K562 (cell line): ENCODE data around the gene ORMDL2. TPM values are rescaled to one million over a fixed set of nuclear protein-coding genes. Genes with fewer than 3 reads are reported as not detected.

ENCODE experiments used
- ATAC-seq: fragments of 200-7000 bp; cut with Tn5 transposase; 3 replicates; pipeline ENCODE4 v1.9.1; 2020; ENCODE audit warnings: moderate library complexity
- BruUV-seq: library from RNA; stranded (reverse); fragments of 400-500 nt; replicated peaks from 2 replicates; lab custom pipeline; 2021; lab: Mats Ljungman, UMichigan
- CTCF ChIA-PET: fragments of 300-600 bp; formaldehyde crosslinking; extraction: SDS; loops from one replicate; lab custom pipeline; 2021; ENCODE audit warnings: low intra/inter-chr PET ratio; lab: Yijun Ruan, JAX
- POLR2A ChIA-PET: fragments of 300-600, 350-650 bp; sonication (Branson Sonifier 250); formaldehyde crosslinking; extraction: SDS; loops from one replicate; lab custom pipeline; 2021; ENCODE audit warnings: antibody characterized with exemption, inconsistent platforms; lab: Yijun Ruan, JAX
- DNase-seq, 4 experiments: peaks; one replicate each; pipeline versions ENCODE4 v3.0.0 to v3.0.0-alpha.2; 2011 to 2018; ENCODE audit warnings: low spot score in 3 of 4, mixed read lengths in 3 of 4; ENCODE audit errors: extremely low read depth in 1 of 4
- FAIRE-seq: peaks from 2 replicates; lab custom pipeline; 2011; peaks lifted over from hg19 to GRCh38; lab: Jason Lieb, UNC
- H2AFZ ChIP-seq: 2 replicates; pipeline ENCODE4 v1.6.0; 2011; ENCODE audit warnings: low read depth, low read length, control low read depth, inconsistent platforms
- H3K27ac ChIP-seq: fragments of 200-600 bp; 3 replicates; pipeline ENCODE4 v1.8.0; 2011; ENCODE audit warnings: low read depth, mild to moderate bottlenecking, control low read depth, inconsistent platforms, low read length, moderate library complexity, mixed read lengths; ENCODE audit errors: extremely low read depth
- H3K27me3 ChIP-seq, 2 experiments: fragments of 300-600 bp in 1 of 2; 2 replicates in 1 of 2; 3 replicates in 1 of 2; pipeline versions ENCODE4 v1.6.0 to v1.8.0; 2011; ENCODE audit warnings: inconsistent platforms in 2 of 2, low read length in 2 of 2, mild to moderate bottlenecking in 1 of 2, mixed read lengths in 1 of 2, moderate library complexity in 1 of 2; ENCODE audit not compliant: control insufficient read depth in 2 of 2, insufficient read depth in 2 of 2
- H3K36me3 ChIP-seq: fragments of 300-600 bp; 3 replicates; pipeline ENCODE4 v1.8.0; 2011; ENCODE audit warnings: mild to moderate bottlenecking, low read length, inconsistent platforms; ENCODE audit not compliant: control insufficient read depth, insufficient read depth
- H3K4me1 ChIP-seq, 2 experiments: fragments of 200-600 bp in 1 of 2; replicated peaks in 1 of 2; 2 replicates in 1 of 2; 3 replicates in 1 of 2; pipeline versions ENCODE4 v1.5.1 to v1.8.0; 2011; ENCODE audit warnings: inconsistent platforms in 2 of 2, low read length in 2 of 2, mild to moderate bottlenecking in 1 of 2, mixed read lengths in 1 of 2, moderate library complexity in 1 of 2; ENCODE audit not compliant: control insufficient read depth in 2 of 2, insufficient read depth in 2 of 2
- H3K4me2 ChIP-seq: 2 replicates; pipeline ENCODE4 v1.6.1; 2011; ENCODE audit warnings: low read length, control low read depth, inconsistent platforms, mixed read lengths; ENCODE audit not compliant: insufficient read depth
- H3K4me3 ChIP-seq: fragments of 200-600 bp; sonication (generic), shearing (Covaris generic); 2 replicates; pipeline ENCODE4 v1.5.1; 2016; ENCODE audit warnings: control low read depth, inconsistent platforms
- H3K79me2 ChIP-seq: fragments of 200-600 bp; 3 replicates; pipeline ENCODE4 v1.8.0; 2011; ENCODE audit warnings: low read length, inconsistent platforms; ENCODE audit not compliant: control insufficient read depth, insufficient read depth
- H3K9ac ChIP-seq, 2 experiments: 2 replicates each; pipeline versions ENCODE4 v1.6.0 to v1.6.1; 2011; ENCODE audit warnings: low read depth in 2 of 2, low read length in 2 of 2, control low read depth in 1 of 2, inconsistent platforms in 1 of 2, mild to moderate bottlenecking in 1 of 2, mixed read lengths in 1 of 2; ENCODE audit not compliant: insufficient read depth in 1 of 2
- H3K9me1 ChIP-seq: one replicate; pipeline ENCODE4 v1.6.0; 2011; ENCODE audit warnings: inconsistent platforms, mild to moderate bottlenecking, low read length, moderate library complexity; ENCODE audit not compliant: control insufficient read depth, insufficient read depth
- H3K9me3 ChIP-seq: replicated peaks from 2 replicates; pipeline ENCODE4 v1.5.1; 2011; ENCODE audit warnings: low read depth, low read length, inconsistent platforms; ENCODE audit not compliant: control insufficient read depth, insufficient read depth
- H4K20me1 ChIP-seq: replicated peaks from 2 replicates; pipeline ENCODE4 v1.6.1; 2011; ENCODE audit warnings: low read length, inconsistent platforms, mixed read lengths; ENCODE audit not compliant: control insufficient read depth, insufficient read depth
- ATF4 ChIP-seq: fragments of 450-650 bp; formaldehyde crosslinking; IDR thresholded peaks from 2 replicates; pipeline ENCODE4 v1.4.0; 2022; ENCODE audit warnings: mild to moderate bottlenecking, moderate library complexity
- CCAR2 ChIP-seq: fragments of 200-400 bp; formaldehyde crosslinking; IDR thresholded peaks from 2 replicates; pipeline ENCODE4 v1.6.1; 2017; ENCODE audit warnings: mild to moderate bottlenecking, low read depth, low read length
- CREB1 ChIP-seq, 2 experiments: sonication (generic) in 1 of 2; formaldehyde crosslinking in 1 of 2; IDR thresholded peaks; 2 replicates each; pipeline versions ENCODE4 v1.6.1 to v1.8.0; 2012 to 2022; ENCODE audit warnings: inconsistent platforms in 1 of 2, mild to moderate bottlenecking in 1 of 2, missing genetic modification reagents in 1 of 2, moderate library complexity in 1 of 2
- E4F1 ChIP-seq: fragments of 250-450 bp; sonication (Bioruptor Pico); IDR thresholded peaks from 2 replicates; pipeline ENCODE4 v1.5.0; 2021; ENCODE audit warnings: mild to moderate bottlenecking, borderline replicate concordance
- GABPA ChIP-seq: fragments of 200-800 bp; sonication (Bioruptor generic); conservative IDR thresholded peaks from 2 replicates; pipeline ENCODE4 v1.6.1; 2016; ENCODE audit warnings: low read depth, missing genetic modification characterization, missing compliant biosample characterization
- PATZ1 ChIP-seq: fragments of 250-450 bp; sonication (Bioruptor Pico); IDR thresholded peaks from 2 replicates; pipeline ENCODE4 v1.5.0; 2020; ENCODE audit warnings: mild to moderate bottlenecking, borderline replicate concordance
- PHTF2 ChIP-seq: fragments of 250-450 bp; sonication (Bioruptor Pico); IDR thresholded peaks from 2 replicates; pipeline ENCODE4 v1.5.0; 2021; ENCODE audit warnings: mild to moderate bottlenecking
- RREB1 ChIP-seq: fragments of 250-450 bp; sonication (Bioruptor Pico); IDR thresholded peaks from 2 replicates; pipeline ENCODE4 v1.4.0; 2020
- TRIM28 ChIP-seq: fragments of 450-650 bp; IDR thresholded peaks from 2 replicates; pipeline ENCODE4 v1.6.1; 2017
- ZKSCAN1 ChIP-seq: fragments of 150-350 bp; IDR thresholded peaks from 2 replicates; pipeline ENCODE4 v1.6.1; 2016; ENCODE audit warnings: low read depth, low read length
- WGBS: fragments of 100-300 bp; shearing (Covaris generic); methylation state at CpG from one replicate; pipeline ENCODE4 v1.1.6; 2016; ENCODE audit warnings: low coverage, mixed read lengths; ENCODE audit not compliant: insufficient coverage; ENCODE audit errors: missing lambda C conversion rate; 5-methylcytosine and 5-hydroxymethylcytosine counted together
- in situ Hi-C: fragments of 300-500 bp; cut with MboI; formaldehyde crosslinking; loops from 4 replicates; pipeline ENCODE4 v1.15.0; 2018; ENCODE audit warnings: inconsistent platforms, mixed read lengths
- intact Hi-C: fragments of 100-400 bp; cut with micrococcal nuclease; formaldehyde crosslinking; loops from 2 replicates; pipeline ENCODE4 v1.14.2; 2022
- polyA plus RNA-seq, 8 experiments: library from polyadenylated mRNA; depleted of rRNA in 4 of 8; stranded (reverse) in 5 of 8; unstranded in 3 of 8; fragments of >200 nt; fragmentation: Nextera tagmentation in 2 of 8; fragmentation: Illumina TruSeq in 1 of 8; extraction: Ambion mirVana in 2 of 8; extraction: Trizol in 1 of 8; gene quantifications; 2 replicates each; pipeline versions ENCODE4 v1.2.1 to v1.2.3, GENCODE V29; 2011 to 2014; ENCODE audit warnings: inconsistent platforms in 1 of 8, missing spikeins in 1 of 8
- total RNA-seq, 7 experiments: library from RNA; depleted of rRNA in 6 of 7; stranded (reverse); fragments of >200 nt in 6 of 7; fragmentation: Illumina TruSeq in 2 of 7; extraction: Trizol in 2 of 7; gene quantifications; 2 replicates each; pipeline versions ENCODE4 v1.2.1 to v1.2.3, GENCODE V29; 2011 to 2021; ENCODE audit warnings: low replicate concordance in 1 of 7

ORMDL2 gene
- total and polyA plus RNA-seq, 9 of the 15 experiments (the other 6 are each of a cell fraction or from before 2014, with no cell fraction given) = 9.9 to 113 (median 34.4) TPM

- in situ Hi-C loops = no loop called here
- intact Hi-C loops = no loop called here
- TF ChIP-seq ZKSCAN1 (no peak), PATZ1 (CRISPR knock-in tag) (no peak), RREB1 (no peak), CREB1 (IDR thresholded peaks at IDR 0.05) (no peak), CREB1 (CRISPR knock-in tag; IDR thresholded peaks at IDR 0.05) (no peak), E4F1 (no peak), TRIM28 (no peak), GABPA (tag) (no peak), ATF4 (CRISPR knock-in tag) (no peak), PHTF2 (CRISPR knock-in tag) (no peak), CCAR2 (no peak)
These were observed 28.7 kb upstream of the ORMDL2 start for GRCh38 chr12:55789171-55789570.

More at GRCh38 chr12:55789171-55789570, 28.7 kb upstream of the ORMDL2 start:
- no peak overlapping the region for H3K9ac ChIP-seq
- FAIRE-seq = no peak
- DNase-seq = no peak
- no peak overlapping the region for H2AFZ ChIP-seq
- ChIA-PET CTCF (no interaction called here), POLR2A (interaction anchor here (1.1 to 2.1 kb wide), 3 partner anchors 11 to 17 kb away, joined by 3 to 8 read pairs (median 4); no protein-coding TSS in a partner anchor)
- 100% methylated on average over 2 of the region's 2 CpGs for WGBS
- no peaks in the 10 kb centered on the region for H4K20me1 ChIP-seq
- H3K9me3 ChIP-seq = no peaks in the 10 kb centered on the region
- ATAC-seq = no peak
- no peak overlapping the region for H3K4me2 ChIP-seq
- peaks cover 92% of the 10 kb centered on the region for H3K36me3 ChIP-seq
- H3K79me2 ChIP-seq = peaks cover 5% of the 10 kb centered on the region; the same call in 1 of the 3 replicates
- H3K4me3 ChIP-seq = no peak overlapping the region
- H3K27ac ChIP-seq = no peak overlapping the region
- H3K4me1 ChIP-seq = no peaks in the 10 kb centered on the region
- H3K9me1 ChIP-seq = no peaks in the 10 kb centered on the region
- H3K27me3 ChIP-seq = no peaks in the 10 kb centered on the region
- no TSS peak for BruUV-seq
